ENCODE measurements around the gene RIMBP3C. TPM values are rescaled to one million over a fixed set of nuclear protein-coding genes. Genes with fewer than 3 reads are reported as not detected.

The RIMBP3C gene
- total RNA-seq, 1 donor from 2014 or later = 0.23 TPM

Other genes starting within 250 kb of the RIMBP3C start
- gene RIMBP3B, start 167.7 kb downstream of the RIMBP3C start, total RNA-seq = 0.12 and 0.16 TPM in 2 replicates
- 20.2 and 21.4 TPM in 2 replicates for gene HIC2, start 134.1 kb downstream of the RIMBP3C start, total RNA-seq
- gene TMEM191C, start 84.1 kb downstream of the RIMBP3C start, total RNA-seq = 2.8 and 3.4 TPM in 2 replicates
- 59.1 and 62.8 TPM in 2 replicates for gene UBE2L3, start 16.3 kb upstream of the RIMBP3C start, total RNA-seq
- gene YDJC, start 78.6 kb upstream of the RIMBP3C start, total RNA-seq = 34.0 and 34.3 TPM in 2 replicates
- 0.11 and 0.22 TPM in 2 replicates for gene CCDC116, start 81.3 kb upstream of the RIMBP3C start, total RNA-seq
- gene SDF2L1, start 90.8 kb upstream of the RIMBP3C start, total RNA-seq = 46.8 and 49.5 TPM in 2 replicates
- gene PPIL2, start 114.6 kb upstream of the RIMBP3C start, total RNA-seq = 28.2 and 28.5 TPM in 2 replicates
- gene YPEL1, start 184.3 kb upstream of the RIMBP3C start, total RNA-seq = 0.82 and 0.86 TPM in 2 replicates

All from astrocyte (in vitro differentiated cells and primary cell).